GM12878 (cell line): ENCODE results near the gene GPR31. TPM values are rescaled to one million over a fixed set of nuclear protein-coding genes. Genes with fewer than 3 reads are reported as not detected.

Experiments
- ATAC-seq: fragments of 200-7000 bp; cut with Tn5 transposase; 3 replicates; pipeline ENCODE4 v1.9.1; 2020; ENCODE audit warnings: mild to moderate bottlenecking, moderate library complexity
- BruUV-seq: library from RNA; stranded (reverse); fragments of 400-500 nt; replicated peaks from 2 replicates; lab custom pipeline; 2021; lab: Mats Ljungman, UMichigan
- CTCF ChIA-PET: fragments of 300-600 bp; sonication (Branson Sonifier 250); formaldehyde crosslinking; extraction: SDS; loops from one replicate; lab custom pipeline; 2021; ENCODE audit warnings: inconsistent platforms; lab: Yijun Ruan, JAX
- POLR2A ChIA-PET: fragments of 350-600 bp; formaldehyde crosslinking; extraction: SDS; loops from one replicate; lab custom pipeline; 2021; ENCODE audit warnings: inconsistent platforms; lab: Charles Lee
- RAD21 ChIA-PET: fragments of 300-600 bp; sonication (Branson Sonifier 250); formaldehyde crosslinking; loops from one replicate; lab custom pipeline; 2023; ENCODE audit warnings: antibody characterized with exemption; ENCODE audit not compliant: unreplicated experiment; lab: Charles Lee
- SMC1A ChIA-PET: fragments of 300-600 bp; sonication (Branson Sonifier 250); formaldehyde crosslinking; loops from one replicate; lab custom pipeline; 2023; ENCODE audit not compliant: unreplicated experiment, uncharacterized antibody; lab: Charles Lee
- DNase-seq: peaks from one replicate; pipeline ENCODE4 v3.0.0-alpha.2; 2011; ENCODE audit warnings: low read depth, low spot score
- FAIRE-seq: peaks from 3 replicates; lab custom pipeline; 2011; peaks lifted over from hg19 to GRCh38; lab: Jason Lieb, UNC
- H2AFZ ChIP-seq: 2 replicates; pipeline ENCODE4 v1.6.0; 2011; ENCODE audit warnings: low read depth, low read length, control low read depth; ENCODE audit not compliant: control insufficient read depth
- H3K27ac ChIP-seq: 2 replicates; pipeline ENCODE4 v1.5.1; 2011; ENCODE audit warnings: control low read depth; ENCODE audit not compliant: control insufficient read depth, insufficient read depth
- H3K27me3 ChIP-seq, 2 experiments: replicated peaks in 1 of 2; 2 replicates each; pipeline versions ENCODE4 v1.6.0 to v1.6.1; 2011; ENCODE audit warnings: low read length in 1 of 2; ENCODE audit not compliant: control insufficient read depth in 2 of 2, insufficient read depth in 2 of 2
- H3K36me3 ChIP-seq, 2 experiments: 2 replicates each; pipeline ENCODE4 v1.5.1; 2011; ENCODE audit warnings: low read length in 1 of 2; ENCODE audit not compliant: control insufficient read depth in 2 of 2, insufficient read depth in 2 of 2
- H3K4me1 ChIP-seq: 2 replicates; pipeline ENCODE4 v1.6.1; 2011; ENCODE audit warnings: mild to moderate bottlenecking, low read length, moderate library complexity, mixed read lengths; ENCODE audit not compliant: control insufficient read depth, insufficient read depth
- H3K4me2 ChIP-seq: 2 replicates; pipeline ENCODE4 v1.6.0; 2011; ENCODE audit warnings: control low read depth; ENCODE audit not compliant: control insufficient read depth, insufficient read depth
- H3K4me3 ChIP-seq: fragments of 200-600 bp; sonication (generic); 2 replicates; pipeline ENCODE4 v1.5.1; 2016
- H3K79me2 ChIP-seq: 2 replicates; pipeline ENCODE4 v1.6.0; 2011; ENCODE audit warnings: low read length; ENCODE audit not compliant: control insufficient read depth, insufficient read depth
- H3K9ac ChIP-seq: 2 replicates; pipeline ENCODE4 v1.8.0; 2011; ENCODE audit warnings: low read length, control low read depth, mixed read lengths; ENCODE audit not compliant: control insufficient read depth, insufficient read depth
- H3K9me3 ChIP-seq: replicated peaks from 3 replicates; pipeline ENCODE4 v1.5.1; 2011; ENCODE audit warnings: mild to moderate bottlenecking, low read length; ENCODE audit not compliant: control insufficient read depth, insufficient read depth
- H4K20me1 ChIP-seq: 2 replicates; pipeline ENCODE4 v1.6.0; 2011; ENCODE audit not compliant: control insufficient read depth, insufficient read depth
- EED ChIP-seq: sonication (generic); IDR thresholded peaks from 2 replicates; pipeline ENCODE4 v1.6.1; 2016; ENCODE audit warnings: antibody characterized with exemption, low read depth
- HDAC6 ChIP-seq: fragments of 200-600 bp; sonication (generic); IDR thresholded peaks from one replicate; pipeline ENCODE4 v1.8.0; 2017; ENCODE audit warnings: antibody characterized with exemption; ENCODE audit not compliant: unreplicated experiment
- MYC ChIP-seq: IDR thresholded peaks from 2 replicates; pipeline ENCODE4 v1.6.1; 2011; ENCODE audit warnings: mild to moderate bottlenecking, low read length, moderate library complexity, inconsistent platforms; ENCODE audit not compliant: insufficient read depth, insufficient replicate concordance, insufficient read length, severe bottlenecking
- NRF1 ChIP-seq: conservative IDR thresholded peaks from 2 replicates; pipeline ENCODE4 v1.6.1; 2011; ENCODE audit warnings: mild to moderate bottlenecking, low read depth, low read length, improper control_type of control experiment
- RCOR1 ChIP-seq: conservative IDR thresholded peaks from 2 replicates; pipeline ENCODE4 v1.6.1; 2012; ENCODE audit warnings: low read depth, low read length, improper control_type of control experiment
- TAF1 ChIP-seq: IDR thresholded peaks from 2 replicates; pipeline ENCODE4 v1.6.1; 2011; ENCODE audit warnings: mild to moderate bottlenecking, low read depth, low read length, borderline replicate concordance
- TARDBP ChIP-seq: IDR thresholded peaks from 2 replicates; pipeline ENCODE4 v1.6.1; 2016; ENCODE audit warnings: borderline replicate concordance
- ZBED1 ChIP-seq: IDR thresholded peaks from 2 replicates; pipeline ENCODE4 v1.6.1; 2016; ENCODE audit warnings: borderline replicate concordance
- ZNF384 ChIP-seq: IDR thresholded peaks from 2 replicates; pipeline ENCODE4 v1.6.1; 2012; ENCODE audit warnings: low read depth, mild to moderate bottlenecking, low read length, improper control_type of control experiment, borderline replicate concordance
- WGBS: methylation state at CpG from one replicate; pipeline ENCODE4 v1.1.6; 2016; ENCODE audit warnings: low lambda C conversion rate; ENCODE audit not compliant: insufficient replicate concordance, insufficient coverage; ENCODE audit errors: missing lambda C conversion rate; 5-methylcytosine and 5-hydroxymethylcytosine counted together
- in situ Hi-C: fragments of 300-500 bp; cut with MboI; formaldehyde crosslinking; loops from 9 replicates; pipeline ENCODE4 v1.14.3; 2018; ENCODE audit warnings: mixed read lengths
- intact Hi-C: fragments of 100-400 bp; cut with micrococcal nuclease; formaldehyde crosslinking; loops from one replicate; pipeline ENCODE4 v1.14.2; 2022; ENCODE audit not compliant: unreplicated experiment
- polyA plus RNA-seq, 11 experiments: library from polyadenylated mRNA; depleted of rRNA in 4 of 11; unstranded in 6 of 11; stranded (reverse) in 5 of 11; fragments of >200 nt; fragmentation: Nextera tagmentation in 4 of 11; fragmentation: Illumina TruSeq in 1 of 11; extraction: Ambion mirVana in 4 of 11; extraction: Trizol in 1 of 11; gene quantifications; 1 replicate in 1 of 11; 2 replicates in 10 of 11; pipeline versions ENCODE4 v1.2.1 to v1.2.3, GENCODE V29; 2011 to 2016; ENCODE audit warnings: inconsistent platforms in 2 of 11, missing spikeins in 2 of 11, low read depth in 1 of 11
- total RNA-seq, 4 experiments: library from RNA; depleted of rRNA in 3 of 4; stranded (reverse); fragments of >200 nt in 3 of 4; fragmentation: Illumina TruSeq in 1 of 4; extraction: Trizol in 1 of 4; gene quantifications; 2 replicates each; pipeline versions ENCODE4 v1.2.1 to v1.2.3, GENCODE V29; 2013 to 2021

GPR31 gene
- total and polyA plus RNA-seq, 10 of the 15 experiments (the other 5 are each of a cell fraction or from before 2014, with no cell fraction given) = not detected

DNA sequence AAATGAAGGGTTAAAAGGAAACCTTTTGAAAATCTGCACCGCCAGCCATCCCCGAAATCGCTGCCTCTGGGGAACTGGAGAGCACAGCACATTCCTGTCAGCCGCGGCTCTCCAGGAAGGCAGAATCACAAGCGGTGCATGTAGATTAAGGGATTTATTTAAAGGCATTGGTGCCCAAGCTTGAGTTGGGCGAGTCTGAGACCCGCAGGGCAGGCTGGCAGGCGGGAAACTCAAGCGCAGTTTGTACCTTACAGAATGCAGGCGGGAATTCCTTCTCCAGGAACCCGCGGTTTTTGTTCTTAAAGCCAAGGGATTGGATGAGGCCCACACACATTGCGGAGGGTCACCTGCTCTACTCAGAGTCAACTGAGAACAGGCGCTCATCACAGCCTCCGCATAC, 10.8 kb downstream of the GPR31 start:
- H3K27me3 ChIP-seq = no peaks in the 10 kb centered on the region
- H3K79me2 ChIP-seq = no peaks in the 10 kb centered on the region
- DNase-seq (no peak), ATAC-seq (no peak), FAIRE-seq (no peak)
- in situ Hi-C loops = loop anchor here (25.0 kb wide), 1 partner anchor 135 kb away; no protein-coding TSS in a partner anchor
- H4K20me1 ChIP-seq = no peaks in the 10 kb centered on the region
- intact Hi-C loops = no loop called here
- H3K4me2 ChIP-seq = no peak overlapping the region
- ChIA-PET SMC1A (interaction anchor here (1.0 to 1.5 kb wide), 2 partner anchors 13 to 33 kb away, joined by 3 read pairs; no protein-coding TSS in a partner anchor), RAD21 (interaction anchor here (1.5 kb wide), 1 partner anchor 157 kb away, joined by 4 read pairs; no protein-coding TSS in a partner anchor), CTCF (interaction anchor here (0.6 to 2.5 kb wide), 4 partner anchors 39 to 372 kb away, joined by 3 to 6 read pairs (median 4); no protein-coding TSS in a partner anchor), POLR2A (interaction anchor here (0.6 kb wide), 1 partner anchor 25 kb away, joined by 3 read pairs; no protein-coding TSS in a partner anchor)
- no peaks in the 10 kb centered on the region for H3K36me3 ChIP-seq
- peaks cover 11% of the 10 kb centered on the region for H3K4me1 ChIP-seq
- TF ChIP-seq ZNF384 (no peak), HDAC6 (no peak), NRF1 (no peak), RCOR1 (no peak), TARDBP (no peak), EED (no peak), MYC (no peak), TAF1 (no peak), ZBED1 (no peak)
- no peak overlapping the region for H3K4me3 ChIP-seq
- H2AFZ ChIP-seq = no peak overlapping the region
- H3K9ac ChIP-seq = no peak overlapping the region
- H3K9me3 ChIP-seq = 0 out of 3 replicates have a peak, but pooled peaks cover 1% of the 10 kb centered on the region
- 89% methylated on average over 16 of the region's 16 CpGs for WGBS
- H3K27ac ChIP-seq = no peak overlapping the region
- no TSS peak for BruUV-seq
